Fibroblast of skin of scalp (primary cell): Measurements from ENCODE around the gene GSDME.
A peak's percentile ranks its signal among the peaks of the same experiment; 100 is the strongest.
"Not testable (repeated sequence)": the region's sequence is repeated elsewhere in the genome, so short reads cannot be mapped to it uniquely, and the experiment has no call there.

Source experiments
- DNase-seq: peaks from one replicate; pipeline ENCODE4 v3.0.0-alpha.2; 2013

The GSDME gene

DNA sequence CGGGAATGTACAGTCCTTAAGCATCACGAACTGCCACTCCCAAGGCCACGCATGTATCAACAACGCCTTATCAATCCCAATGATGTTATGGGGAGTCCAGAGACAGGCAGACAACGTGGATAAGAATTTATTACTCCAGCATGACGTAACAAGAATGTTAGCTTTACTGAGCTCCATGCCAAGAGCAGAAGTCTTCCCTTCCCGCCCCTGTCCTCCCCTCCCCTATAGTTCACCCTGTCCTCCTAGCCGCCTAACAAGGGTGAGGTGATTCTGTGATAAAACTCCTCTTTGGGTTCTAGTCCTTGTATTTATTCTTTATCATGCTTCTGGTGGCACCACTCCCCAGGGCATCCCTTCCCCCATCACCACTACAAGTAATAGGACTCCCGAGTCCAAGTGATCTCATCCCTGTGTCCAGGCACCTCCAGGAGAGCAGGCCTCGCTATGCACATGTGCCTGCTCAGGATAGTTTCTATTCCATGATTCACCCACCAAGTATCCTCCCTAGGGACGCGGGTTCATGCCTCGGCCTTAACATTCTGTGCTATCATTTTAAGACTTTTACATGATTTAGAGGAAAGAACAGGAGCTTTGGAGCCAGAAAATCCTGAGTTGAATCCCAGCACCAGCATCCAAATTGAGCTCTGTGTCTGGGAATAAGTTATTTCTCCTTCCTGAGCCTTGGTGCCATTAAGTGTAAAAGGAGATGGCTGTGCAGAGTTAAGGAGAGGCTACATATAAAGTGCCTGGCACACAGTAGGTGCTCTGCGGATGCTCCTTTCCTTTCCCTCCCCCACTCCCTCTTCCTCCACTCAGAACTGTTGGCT, 15.4 kb downstream of the GSDME start:
- DNase-seq = peak; percentile 99

DNA sequence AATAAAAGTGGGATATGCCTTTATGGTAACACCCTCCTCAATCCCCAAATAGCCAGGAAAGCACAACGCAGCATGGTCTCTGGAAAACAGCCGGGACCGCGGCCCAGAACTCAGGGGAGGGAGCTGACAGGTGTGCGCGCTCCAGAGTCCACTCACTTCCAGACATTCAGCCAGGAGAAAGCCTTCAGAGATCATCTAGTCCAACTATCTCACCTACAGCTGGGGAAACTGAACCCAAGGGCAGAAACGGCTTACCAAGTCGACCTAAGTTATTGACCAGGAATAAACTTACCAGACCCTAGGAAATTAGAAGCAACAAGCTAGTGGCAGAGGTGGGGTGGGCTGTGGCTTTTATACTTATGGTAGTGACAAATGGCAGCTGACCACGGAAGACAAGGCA, 16.4 kb downstream of the GSDME start:
- DNase-seq = no peak

DNA sequence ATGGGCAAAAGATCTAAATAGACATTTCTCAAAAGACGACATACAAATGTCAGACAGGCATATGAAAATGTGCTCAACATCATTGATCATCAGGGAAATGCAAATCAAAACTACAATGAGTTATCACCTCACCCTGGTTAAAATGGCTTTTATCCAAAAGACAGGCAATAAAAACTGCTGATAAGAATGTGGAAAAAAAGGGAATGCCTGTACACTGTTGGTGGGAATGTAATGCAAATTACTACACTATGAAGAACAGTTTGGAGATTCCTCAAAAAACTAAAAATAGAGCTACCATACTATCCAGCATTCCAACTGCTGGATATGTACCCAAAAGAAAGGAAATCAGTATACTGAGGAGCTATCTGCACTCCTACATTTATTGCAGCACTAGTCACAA, 18.0 kb downstream of the GSDME start:
- DNase-seq = peak; percentile 31

DNA sequence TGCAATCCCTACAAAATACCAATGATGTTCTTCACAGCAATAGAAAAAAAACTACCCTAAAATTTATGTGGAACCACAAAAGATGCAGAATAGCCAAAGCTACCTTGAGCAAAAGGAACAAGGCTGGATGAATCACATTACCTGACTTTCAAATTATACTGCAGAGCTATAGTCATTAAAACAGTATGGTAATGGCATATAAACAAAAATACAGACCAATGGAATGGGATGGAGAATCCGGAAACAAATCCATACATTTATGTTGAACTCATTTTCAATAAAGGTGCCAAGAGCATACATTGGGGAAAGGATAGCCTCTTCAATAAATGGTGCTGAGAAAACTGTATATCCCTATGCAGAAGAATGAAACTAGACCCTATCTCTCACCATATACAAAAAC, 18.7 kb downstream of the GSDME start:
- no peak for DNase-seq

DNA sequence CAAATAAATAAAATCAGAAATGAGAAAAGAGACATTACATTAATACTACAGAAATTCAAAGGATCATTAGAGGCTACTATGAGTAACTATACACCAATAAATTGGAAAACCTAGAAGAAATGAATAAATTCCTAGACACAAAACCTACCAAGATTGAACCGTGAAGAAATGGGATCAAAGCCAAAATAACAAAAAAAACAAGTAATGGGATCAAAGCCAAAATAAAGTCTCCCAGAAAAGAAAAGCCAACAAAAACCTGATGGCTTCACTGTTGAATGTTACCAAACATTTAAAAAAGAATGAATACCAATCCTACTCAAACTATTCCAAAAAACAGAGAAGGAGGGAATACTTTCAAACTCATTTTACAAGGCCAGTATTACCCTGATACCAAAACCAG, 20.0 kb downstream of the GSDME start:
- DNase-seq = no peak

DNA sequence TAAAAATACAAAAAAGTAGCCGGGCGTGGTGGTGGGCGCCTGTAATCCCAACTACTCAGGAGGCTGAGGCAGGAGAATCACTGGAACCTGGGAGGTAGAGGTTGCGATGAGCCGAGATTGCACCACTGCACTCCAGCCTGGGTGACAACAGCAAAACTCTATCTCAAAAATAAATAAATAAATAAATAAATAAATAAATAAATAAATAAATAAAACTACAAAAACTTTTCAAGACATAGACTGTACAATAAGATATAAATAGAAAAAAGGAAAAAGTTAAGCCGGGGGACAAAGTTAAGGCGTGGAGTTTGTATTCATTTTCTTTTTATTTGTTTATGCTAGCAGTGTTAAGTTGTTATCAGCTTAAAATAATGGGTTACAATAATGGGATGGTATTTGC, 21.7 kb downstream of the GSDME start:
- not testable (repeated sequence) for DNase-seq

DNA sequence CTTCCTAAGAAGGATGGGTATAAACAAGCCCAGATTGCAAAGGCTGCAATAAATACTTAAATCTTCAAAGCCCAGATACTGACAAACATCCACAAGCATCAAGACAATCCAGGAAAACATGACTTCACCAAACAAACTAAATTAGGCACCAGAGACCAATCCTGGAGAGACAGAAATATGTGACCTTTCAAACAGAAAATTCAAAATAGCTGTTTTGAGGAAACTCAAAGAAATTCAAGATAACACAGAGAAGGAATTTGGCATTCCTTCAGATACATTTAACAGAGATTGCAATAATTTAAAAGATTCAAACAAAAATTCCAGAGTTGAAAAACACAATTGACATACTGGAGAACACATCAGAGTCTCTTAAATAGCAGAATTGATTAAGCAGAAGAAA, 23.0 kb downstream of the GSDME start:
- no peak for DNase-seq

DNA sequence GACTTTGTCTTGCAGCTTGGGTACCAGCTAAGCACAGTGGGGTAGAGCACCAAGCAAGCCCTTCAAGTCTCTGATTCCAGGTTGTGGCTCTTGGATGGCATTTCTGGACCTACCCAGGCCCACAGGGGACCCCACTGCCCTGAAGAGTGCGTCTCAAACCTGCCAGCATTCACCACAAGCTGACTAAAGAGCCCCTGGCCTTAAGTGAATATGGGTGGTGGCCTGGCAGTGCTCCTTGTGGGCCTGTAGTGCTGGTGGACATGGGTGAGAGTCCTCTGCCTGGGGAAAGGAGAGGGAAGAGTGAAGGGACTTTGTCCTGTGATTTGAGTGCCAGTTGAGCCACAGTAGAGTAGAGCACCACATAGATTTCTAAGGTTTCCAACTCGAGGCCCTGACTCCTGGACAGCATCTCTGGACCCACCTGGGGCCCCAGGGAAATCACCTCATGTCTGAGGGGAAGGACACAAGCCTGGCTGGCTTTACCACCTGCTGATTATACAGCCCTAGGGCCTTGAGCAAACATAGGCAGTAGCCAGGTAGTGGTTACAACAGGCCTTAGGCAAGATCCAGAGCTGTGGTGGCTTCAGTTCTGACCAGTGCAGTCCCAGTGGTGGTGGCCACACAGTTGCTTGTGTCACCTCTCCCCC, 23.7 kb downstream of the GSDME start:
- DNase-seq = no peak

DNA sequence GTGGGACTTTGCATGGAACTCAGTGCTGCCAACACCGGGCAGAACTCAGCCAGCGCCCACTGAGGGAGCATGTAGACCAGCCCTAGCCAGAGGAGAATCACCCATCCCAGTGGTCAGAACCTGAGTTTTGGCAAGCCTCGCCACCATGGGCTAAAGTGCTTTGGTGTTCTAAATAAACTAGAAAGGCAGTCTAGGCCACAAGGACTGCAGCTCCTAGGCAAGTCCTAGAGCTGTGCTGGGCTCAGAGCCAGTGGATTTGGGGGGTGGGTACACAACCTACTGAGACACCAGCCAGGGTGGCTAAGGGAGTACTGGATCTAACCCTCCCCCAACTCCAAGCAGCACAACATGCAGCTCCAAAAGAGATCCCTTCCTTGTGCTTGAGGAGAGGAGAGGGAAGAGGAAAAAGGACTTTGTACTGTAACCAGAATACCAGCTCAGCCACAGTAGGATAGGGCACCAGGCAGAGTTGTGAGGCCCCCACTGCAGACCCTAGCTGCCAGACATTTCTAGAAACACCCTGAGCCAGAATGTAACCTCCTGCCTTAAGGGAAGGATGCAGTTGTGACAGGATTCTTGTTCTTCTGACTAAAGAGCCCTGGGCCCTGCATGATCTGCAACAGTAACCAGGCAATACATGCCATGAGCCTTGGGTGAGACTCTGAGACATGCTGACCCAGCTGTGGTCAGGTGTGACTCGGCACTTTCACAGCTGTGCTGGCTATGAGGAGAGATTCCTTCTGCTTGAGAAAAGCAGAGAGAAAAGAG, 24.4 kb downstream of the GSDME start:
- peak; percentile 82 for DNase-seq

DNA sequence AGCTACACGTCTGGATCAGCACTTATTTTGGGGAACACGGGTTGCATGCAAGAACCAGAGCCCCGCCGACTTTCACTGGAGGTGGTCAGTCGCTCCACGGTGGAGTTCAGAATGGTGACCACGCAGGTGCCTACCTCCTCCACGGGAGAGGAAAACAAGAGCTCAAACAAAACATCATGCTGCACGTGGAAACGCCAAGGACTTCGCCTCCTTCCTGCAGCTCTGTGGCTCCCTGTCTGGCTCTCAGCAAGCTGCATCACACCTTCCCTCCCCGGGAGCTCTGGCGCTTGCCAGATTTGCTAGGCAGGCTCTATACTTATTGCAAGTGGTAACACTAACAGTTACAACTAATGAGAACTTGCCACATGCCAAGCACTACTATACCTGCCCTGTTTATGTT, 26.0 kb downstream of the GSDME start:
- DNase-seq = no peak

DNA sequence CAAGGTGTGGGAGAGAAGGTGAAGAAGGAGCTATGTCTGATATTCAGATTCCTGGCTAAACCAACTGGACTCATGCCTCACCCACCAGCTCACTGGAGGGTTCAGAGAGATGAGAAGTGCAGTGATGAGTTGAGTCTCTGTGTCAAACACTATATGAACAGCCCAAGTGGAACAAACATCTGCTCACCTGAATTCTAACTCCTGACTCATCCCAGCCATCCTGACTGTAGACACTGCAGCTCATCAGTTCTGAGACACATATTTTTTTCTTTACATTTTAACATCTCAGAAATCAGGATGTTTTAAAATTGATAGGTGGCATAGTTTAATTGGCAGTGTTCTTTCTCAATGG, 27.3 kb downstream of the GSDME start:
- no peak for DNase-seq

DNA sequence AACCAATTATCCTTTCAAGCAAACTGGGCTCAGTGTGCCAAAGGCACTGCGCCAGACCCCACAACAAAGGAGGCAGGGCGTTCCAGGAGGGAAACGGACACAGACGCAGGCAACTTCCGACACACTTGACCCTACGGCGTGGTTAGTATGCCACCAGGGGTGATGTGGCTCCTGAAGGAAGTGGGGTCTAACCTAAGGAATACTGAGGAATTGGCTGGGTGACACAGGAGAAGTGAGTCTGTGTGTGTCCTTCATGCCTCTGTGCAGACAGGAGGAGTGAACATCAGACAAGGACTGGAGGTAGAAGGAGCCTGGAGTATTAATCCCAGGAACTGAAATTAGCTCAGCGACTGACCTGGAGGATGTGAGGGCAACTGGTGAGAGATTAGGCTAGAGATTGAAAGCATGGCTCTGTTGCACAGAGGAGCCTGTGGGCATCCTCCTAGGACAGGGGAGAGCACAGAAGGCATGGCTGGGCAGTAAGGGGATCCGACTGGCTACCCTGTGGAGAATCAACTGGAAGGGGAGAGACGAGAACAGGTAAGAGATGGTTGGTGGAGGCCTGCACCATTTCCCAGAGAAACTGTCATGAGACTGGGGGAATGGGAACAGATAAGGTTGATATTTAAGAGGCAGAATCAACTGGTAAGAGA, 27.8 kb downstream of the GSDME start:
- no peak for DNase-seq

DNA sequence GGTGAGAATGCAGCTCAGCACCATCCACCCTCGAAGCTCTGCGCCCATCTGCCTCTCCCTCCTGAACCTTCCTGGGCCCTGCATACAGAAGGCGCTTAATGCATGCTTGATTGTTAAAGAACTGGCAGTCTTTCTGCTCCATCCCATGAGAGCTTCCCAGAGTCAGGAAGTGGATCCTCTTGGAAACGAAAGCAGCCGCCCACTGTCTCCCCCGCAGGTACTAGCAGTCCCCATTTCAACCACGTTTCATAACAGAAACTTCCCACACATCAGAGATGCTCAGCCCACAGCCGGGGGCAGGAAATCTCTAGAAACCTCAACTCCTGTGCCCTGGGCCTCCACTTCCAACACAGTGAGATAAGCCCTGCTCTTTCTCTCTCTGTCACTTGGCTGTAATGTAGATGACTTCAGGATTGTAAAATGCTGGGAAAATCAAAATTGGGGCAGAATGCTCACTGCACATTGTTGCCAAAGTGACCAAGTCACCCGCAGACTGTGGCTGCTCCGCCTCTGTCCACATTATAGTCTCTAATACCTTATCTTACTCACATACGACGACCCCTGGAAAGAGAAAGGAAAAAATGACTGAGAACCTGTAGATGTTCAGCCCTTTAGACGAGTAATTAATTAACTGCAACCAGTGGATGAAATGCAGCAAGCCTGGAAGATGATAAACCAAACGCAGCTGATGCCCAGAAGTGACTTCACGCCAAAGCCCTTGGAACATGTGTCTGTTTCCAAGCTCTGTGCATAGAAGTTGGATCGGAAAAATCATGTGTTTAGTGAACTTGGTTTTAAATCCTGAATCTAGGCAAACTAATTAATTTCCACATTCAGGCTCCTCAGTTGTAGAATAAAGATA, 28.5 kb downstream of the GSDME start:
- no peak for DNase-seq

DNA sequence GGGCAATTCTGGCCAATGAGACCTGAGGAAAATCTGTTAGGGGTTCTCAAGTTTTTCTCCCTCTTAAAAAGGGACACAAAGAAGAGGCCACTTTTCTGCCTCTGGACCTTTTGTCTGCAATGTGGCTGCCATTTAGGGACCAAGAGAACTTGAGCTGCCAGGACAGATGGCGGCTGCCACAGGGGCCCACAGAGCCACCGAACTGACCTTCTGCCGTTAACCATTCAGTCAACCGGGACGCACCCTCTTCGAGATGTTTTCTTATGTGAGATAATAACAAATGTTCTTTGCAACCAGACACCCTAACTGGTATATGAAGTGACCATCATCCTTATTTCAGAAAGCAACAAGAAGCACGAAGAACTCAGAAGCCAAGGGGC, 29.2 kb downstream of the GSDME start:
- DNase-seq = no peak

DNA sequence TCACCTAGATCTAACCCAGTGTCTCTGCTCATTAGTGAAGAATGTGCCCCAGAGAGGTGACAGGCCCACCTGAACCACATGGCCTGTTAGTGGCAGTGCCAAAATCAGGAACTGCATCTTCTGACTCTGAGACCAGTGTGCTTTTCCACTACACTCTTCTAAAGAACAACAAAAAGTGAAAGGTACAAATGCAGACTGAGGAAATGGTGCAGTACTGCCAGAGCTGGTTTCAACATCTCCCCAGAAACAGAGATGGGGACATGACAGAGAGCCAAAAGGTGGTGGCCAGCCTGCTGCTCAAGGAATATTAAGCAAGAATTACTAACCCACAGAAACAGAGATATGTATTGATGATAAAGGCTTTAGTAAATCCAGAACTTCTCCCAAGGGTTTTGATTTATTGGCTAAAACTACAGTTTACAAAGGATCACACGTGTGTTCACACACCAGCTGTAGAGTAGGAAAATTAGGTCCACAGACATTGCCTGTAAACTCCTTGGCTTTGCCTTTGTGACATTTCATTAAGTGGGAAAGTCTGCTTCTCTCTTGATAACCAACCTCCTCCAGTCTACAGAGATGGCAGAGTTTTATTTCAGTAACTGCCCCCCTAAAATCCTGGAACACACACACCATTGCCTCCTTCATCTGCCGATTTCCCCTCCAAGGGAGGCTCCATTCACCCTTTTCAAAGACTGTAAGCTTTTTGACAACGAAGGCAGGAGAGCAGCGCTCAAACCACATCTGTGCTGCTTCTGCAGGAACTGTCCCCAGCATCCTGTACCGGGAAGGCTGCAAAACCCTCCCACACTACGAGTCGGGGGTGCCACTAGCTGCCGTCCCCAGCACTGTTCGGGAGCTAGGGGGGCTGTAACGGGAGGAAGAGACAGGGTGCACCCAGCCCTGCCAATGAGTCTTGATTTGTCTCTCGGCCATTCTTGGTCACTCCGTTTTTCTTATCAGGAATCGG, 29.8 kb downstream of the GSDME start:
- no peak for DNase-seq

DNA sequence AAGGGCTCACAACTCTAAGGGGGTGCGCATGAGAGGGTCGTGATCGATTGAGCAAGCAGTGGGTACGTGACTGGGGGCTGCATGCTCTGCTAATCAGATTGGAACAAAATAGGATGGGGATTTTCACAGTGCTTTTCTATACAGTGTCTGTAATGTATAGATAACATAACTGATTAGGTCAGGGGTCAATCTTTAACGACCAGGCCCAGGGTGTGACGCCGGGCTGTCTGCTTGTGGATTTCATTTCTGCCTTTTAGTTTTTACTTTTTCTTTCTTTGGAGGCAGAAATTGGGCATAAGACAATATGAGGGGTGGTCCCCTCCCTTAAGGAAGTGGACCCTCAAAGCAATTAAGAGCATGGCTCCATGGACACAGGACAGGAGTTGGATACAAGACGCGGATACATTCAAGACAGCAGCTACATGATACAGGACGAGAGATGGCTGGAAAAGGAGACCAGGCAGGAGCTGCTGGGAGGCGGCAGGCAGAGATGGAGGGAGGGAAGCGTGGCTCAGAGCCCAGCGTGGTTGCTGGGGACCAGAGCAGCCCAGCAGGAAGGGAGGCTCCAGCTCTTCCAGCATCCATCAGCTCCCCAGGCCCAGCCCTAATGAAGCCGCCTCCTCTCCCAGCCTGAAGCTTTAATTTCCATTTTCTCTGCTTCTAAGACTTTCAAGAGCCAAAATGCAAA, 31.6 kb downstream of the GSDME start:
- DNase-seq = no peak

DNA sequence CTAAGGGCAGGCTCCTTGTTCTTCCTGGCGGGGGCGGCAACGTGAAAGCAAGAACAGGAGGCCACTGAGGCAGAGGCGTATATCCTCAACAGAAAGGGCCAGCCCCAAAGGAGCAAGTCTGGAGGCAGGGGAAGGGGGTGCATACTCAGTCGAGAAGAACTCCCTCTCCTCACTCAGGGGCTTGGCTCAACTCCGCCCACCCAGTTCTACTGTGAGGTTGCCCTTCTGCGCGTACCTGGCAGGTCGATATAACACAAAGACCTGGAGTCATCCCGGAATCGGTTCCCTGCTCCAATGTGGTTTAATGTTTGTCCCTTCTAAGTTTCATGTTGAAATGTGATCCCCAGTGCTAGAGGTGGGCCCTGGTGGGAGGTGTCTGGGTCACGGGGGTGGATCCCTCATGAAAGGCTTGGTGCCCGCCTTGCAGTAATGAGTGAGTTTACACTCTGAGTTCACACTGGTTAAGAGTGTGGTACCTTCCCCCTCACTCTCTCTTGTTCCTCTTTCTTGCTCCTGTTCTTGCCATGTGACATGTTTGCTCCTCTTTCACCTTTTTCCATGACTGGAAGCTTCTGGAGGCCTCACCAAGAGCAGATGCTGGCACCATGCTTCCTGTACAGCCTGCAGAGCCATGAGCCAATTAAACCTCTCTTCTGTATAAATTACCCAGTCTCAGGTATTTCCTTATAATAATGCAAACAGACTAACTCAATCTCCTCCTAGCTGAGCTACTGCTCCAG, 32.6 kb downstream of the GSDME start:
- no peak for DNase-seq

DNA sequence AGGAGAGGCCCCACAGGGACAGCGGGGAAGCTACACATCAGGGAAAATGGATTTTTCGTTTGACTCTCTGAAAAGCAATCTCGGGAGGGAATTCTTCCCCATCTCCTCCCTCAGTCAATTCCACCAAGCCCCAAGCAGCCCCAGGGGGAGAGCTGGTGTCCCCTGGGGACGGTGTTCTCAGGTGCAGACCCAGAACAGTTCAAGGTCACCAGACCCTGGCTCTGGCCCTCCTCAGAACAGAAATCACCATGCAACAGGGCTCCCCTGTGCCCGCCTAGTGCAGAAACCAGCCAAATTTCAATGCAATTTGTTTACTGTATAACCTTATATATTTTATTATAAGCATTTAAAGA, 34.1 kb downstream of the GSDME start:
- no peak for DNase-seq

DNA sequence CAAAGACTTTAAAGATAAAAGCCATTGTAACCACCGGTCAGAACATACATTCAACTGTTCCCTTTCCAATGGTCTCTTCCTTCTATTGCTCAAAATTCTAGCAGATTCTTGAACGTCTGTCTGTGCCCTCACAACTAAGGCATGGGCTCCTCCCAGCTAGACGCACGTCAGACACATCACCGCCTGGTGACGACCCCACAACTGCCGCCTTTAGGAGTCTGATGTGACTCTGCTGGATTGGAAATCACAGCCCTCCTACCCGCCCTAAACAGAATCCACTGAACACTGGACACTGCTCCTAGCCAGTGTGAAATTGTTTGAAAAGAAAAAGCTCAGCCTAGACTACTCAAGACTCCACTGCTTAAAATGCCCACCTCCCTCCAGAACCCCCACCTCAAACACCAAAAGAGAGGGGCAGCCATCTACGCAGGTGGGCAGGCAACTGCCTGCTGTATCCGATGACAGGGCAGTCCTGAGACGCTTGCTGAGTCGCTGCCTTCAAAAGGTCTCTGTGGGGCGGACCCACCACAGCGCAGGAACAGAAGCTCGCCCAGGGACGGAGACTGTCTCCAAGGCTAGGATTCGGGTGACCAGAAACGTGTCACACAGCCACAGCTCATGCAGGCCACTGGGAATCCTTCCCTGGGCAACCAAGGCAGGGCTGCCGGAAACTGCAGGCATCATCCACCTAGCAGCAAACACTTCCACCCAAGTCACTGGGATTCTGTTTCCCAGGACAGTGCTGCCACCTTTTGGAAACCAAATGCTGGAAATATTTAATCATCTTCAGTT, 34.7 kb downstream of the GSDME start:
- DNase-seq = peak; percentile 67
